Right renal cortex interstitium (tissue), 3 donors: Measurements from ENCODE around the gene GRK5. TPM values are rescaled to one million over a fixed set of nuclear protein-coding genes. Genes with fewer than 3 reads are reported as not detected.
"Not testable (repeated sequence)": the region's sequence is repeated elsewhere in the genome, so short reads cannot be mapped to it uniquely, and the experiment has no call there.

ENCODE experiments used
- DNase-seq, 3 donors: peaks; one replicate each; pipeline ENCODE4 v3.0.0-alpha.2; 2013; ENCODE audit warnings: low read depth in 3 of 3, low spot score in 2 of 3
- polyA plus RNA-seq, 3 donors: library from polyadenylated mRNA; unstranded; fragments of 120-200 nt; gene quantifications; one replicate each; pipeline ENCODE4 v1.2.1, GENCODE V29; 2013; ENCODE audit not compliant: insufficient read length in 3 of 3

GRK5 gene
- polyA plus RNA-seq, 3 donors, result 15.5 to 18.3 (median 15.8) TPM

- DNase-seq, result no peak
Observed at GRCh38 chr10:119221201-119221600, 13.8 kb downstream of the GRK5 start.

- no peak for DNase-seq
Observed at GRCh38 chr10:119221666-119222065, 14.3 kb downstream of the GRK5 start.

- no peak for DNase-seq
Observed at GRCh38 chr10:119222537-119222936, 15.2 kb downstream of the GRK5 start.

GRCh38 chr10:119222966-119223386 lies 15.6 kb downstream of the GRK5 start:
- no peak for DNase-seq

GRCh38 chr10:119225083-119225658 lies 17.8 kb downstream of the GRK5 start:
- no peak for DNase-seq

GRCh38 chr10:119227825-119228224 lies 20.5 kb downstream of the GRK5 start:
- DNase-seq, result no peak

- DNase-seq, result no peak
Observed at GRCh38 chr10:119231654-119232053, 24.3 kb downstream of the GRK5 start.

- not testable (repeated sequence) for DNase-seq
Observed at GRCh38 chr10:119232439-119232838, 25.1 kb downstream of the GRK5 start.

GRCh38 chr10:119233123-119233820 lies 25.9 kb downstream of the GRK5 start:
- DNase-seq, result no peak

GRCh38 chr10:119233821-119234220 lies 26.4 kb downstream of the GRK5 start:
- DNase-seq, result no peak

- no peak for DNase-seq
Observed at GRCh38 chr10:119235356-119235755, 28.0 kb downstream of the GRK5 start.

- no peak for DNase-seq
Observed at GRCh38 chr10:119237722-119238436, 30.5 kb downstream of the GRK5 start.

GRCh38 chr10:119238577-119238976 lies 31.2 kb downstream of the GRK5 start:
- DNase-seq, result no peak

- not testable (repeated sequence) for DNase-seq
Observed at GRCh38 chr10:119239015-119239414, 31.6 kb downstream of the GRK5 start.

GRCh38 chr10:119239630-119240029 lies 32.3 kb downstream of the GRK5 start:
- not testable (repeated sequence) for DNase-seq

GRCh38 chr10:119241066-119241465 lies 33.7 kb downstream of the GRK5 start:
- DNase-seq, result no peak

- no peak for DNase-seq
Observed at GRCh38 chr10:119242186-119242585, 34.8 kb downstream of the GRK5 start.

GRCh38 chr10:119243488-119243887 lies 36.1 kb downstream of the GRK5 start:
- no peak for DNase-seq

- DNase-seq, result no peak
Observed at GRCh38 chr10:119243967-119244366, 36.6 kb downstream of the GRK5 start.

- DNase-seq, result no peak
Observed at GRCh38 chr10:119245272-119245671, 37.9 kb downstream of the GRK5 start.

- DNase-seq, result no peak
Observed at GRCh38 chr10:119246862-119247549, 39.6 kb downstream of the GRK5 start.
